Uterus (tissue), 4 donors: ENCODE measurements around the gene CHMP1B. TPM values are rescaled to one million over a fixed set of nuclear protein-coding genes. Genes with fewer than 3 reads are reported as not detected.

Experiments
- DNase-seq, 2 donors: peaks; one replicate each; pipeline ENCODE4 v3.0.0-alpha.2; 2019 to 2020
- H3K27ac ChIP-seq, 2 donors: fragments of 200-600 bp; sonication (generic); 1 replicate in 1 of 2; 2 replicates in 1 of 2; pipeline ENCODE4 v1.5.1; 2016 to 2018
- H3K27me3 ChIP-seq, 2 donors: fragments of 200-600 bp; sonication (generic); one replicate each; pipeline ENCODE4 v1.5.1; 2018 to 2019; ENCODE audit warnings: control low read depth in 1 of 2
- H3K36me3 ChIP-seq, 2 donors: fragments of 200-600 bp; sonication (generic); one replicate each; pipeline ENCODE4 v1.5.1; 2019; ENCODE audit warnings: control low read depth in 1 of 2
- H3K4me1 ChIP-seq, 2 donors: fragments of 200-600 bp; sonication (generic); one replicate each; pipeline ENCODE4 v1.5.1; 2018 to 2019; ENCODE audit warnings: control low read depth in 1 of 2
- H3K4me3 ChIP-seq, 2 donors: fragments of 200-600 bp; sonication (generic); 1 replicate in 1 of 2; 2 replicates in 1 of 2; pipeline ENCODE4 v1.5.1; 2018 to 2019; ENCODE audit warnings: mild to moderate bottlenecking in 1 of 2
- H3K9me3 ChIP-seq, 2 donors: fragments of 200-600 bp; sonication (generic); one replicate each; pipeline ENCODE4 v1.5.1; 2019; ENCODE audit warnings: control low read depth in 1 of 2
- POLR2A ChIP-seq, 2 donors: fragments of 450-650 bp; IDR thresholded peaks; one replicate each; pipeline ENCODE4 v1.6.1; 2016; ENCODE audit warnings: antibody characterized with exemption in 2 of 2, mild to moderate bottlenecking in 1 of 2, moderate library complexity in 1 of 2
- intact Hi-C: fragments of 100-400 bp; cut with DNase I; formaldehyde crosslinking; loops from one replicate; pipeline ENCODE4 v1.15.1; 2023; ENCODE audit warnings: low total_unique reads
- total RNA-seq, 4 donors: library from RNA; depleted of rRNA in 3 of 4; stranded (reverse); fragments of >200 nt in 3 of 4; gene quantifications; one replicate each; pipeline versions ENCODE4 v1.1.0 to v1.2.4, GENCODE V29; 2014 to 2023
- TF ChIP-seq, protein P1 (sequence below), 4 experiments: fragments of 200-600 bp in 2 of 4; fragments of 450-650 bp in 2 of 4; sonication (generic) in 2 of 4; IDR thresholded peaks; one replicate each; pipeline ENCODE4 v1.5.1; 2016 to 2019; ENCODE audit warnings: antibody characterized with exemption in 4 of 4, mild to moderate bottlenecking in 2 of 4, moderate library complexity in 1 of 4
- donor health status: DM: yes; HTN: yes; CAD: no.

Gene CHMP1B
- total RNA-seq, 4 donors from 2014 or later: 8.2 to 65.0 (median 17.5) TPM

DNA sequence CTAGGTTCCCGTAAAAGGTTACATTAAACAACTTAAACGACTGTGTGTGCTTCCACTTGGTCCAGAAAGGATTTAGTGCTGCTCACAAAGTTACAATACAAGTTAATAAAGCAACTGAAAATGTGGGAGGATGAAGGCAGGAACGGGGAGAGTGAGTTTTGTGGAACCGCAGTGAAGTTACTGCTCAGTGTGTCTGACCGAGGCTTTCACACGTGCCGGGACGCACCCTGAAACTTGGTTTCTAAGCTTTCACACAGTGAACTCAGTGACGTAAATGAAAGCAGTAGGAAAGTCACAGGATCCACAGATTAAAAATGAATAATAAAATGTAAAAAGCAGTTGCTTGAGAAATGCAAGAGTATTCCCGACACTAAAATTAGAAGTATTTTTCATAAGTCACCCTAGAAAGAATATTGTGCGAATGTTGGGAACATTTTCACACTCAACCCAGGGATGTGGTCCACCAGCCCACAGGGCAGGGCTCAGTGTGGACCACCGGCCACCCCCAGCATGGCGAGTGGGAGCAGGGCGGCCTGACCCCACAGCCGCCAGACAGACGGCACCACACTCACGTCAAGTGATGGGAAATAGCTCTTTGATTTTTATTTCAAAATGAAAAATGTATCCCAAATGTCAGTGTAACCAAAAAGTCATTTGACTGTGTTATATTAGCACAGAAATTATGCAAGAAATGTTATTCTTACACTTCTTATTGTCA, 32.6 kb upstream of the CHMP1B start:
- intact Hi-C loops: no loop called here

DNA sequence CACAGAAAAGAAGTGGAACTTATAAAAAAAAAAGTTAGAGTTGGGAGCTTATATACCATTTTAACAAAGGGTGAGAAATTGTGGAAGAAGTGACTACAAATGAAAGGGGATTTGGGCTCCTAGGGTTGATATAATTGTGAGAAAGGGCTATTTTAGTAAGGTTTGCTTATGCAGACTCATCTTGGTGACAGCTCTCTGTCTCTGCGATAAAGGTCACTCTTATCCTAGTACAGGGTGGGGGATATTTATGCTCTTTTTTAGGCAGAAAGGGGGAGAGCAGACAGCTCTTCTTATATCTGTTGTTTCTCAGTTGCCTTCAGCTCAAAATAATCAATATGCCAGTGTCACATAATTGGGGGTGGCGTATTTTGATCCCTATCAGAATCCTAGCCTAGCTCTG, 31.3 kb upstream of the CHMP1B start:
- H3K9me3 ChIP-seq: no peaks in the 10 kb centered on the region
- no peak for TF ChIP-seq POLR2A (IDR thresholded peaks at IDR 0.05)
- TF ChIP-seq, protein P1, sequence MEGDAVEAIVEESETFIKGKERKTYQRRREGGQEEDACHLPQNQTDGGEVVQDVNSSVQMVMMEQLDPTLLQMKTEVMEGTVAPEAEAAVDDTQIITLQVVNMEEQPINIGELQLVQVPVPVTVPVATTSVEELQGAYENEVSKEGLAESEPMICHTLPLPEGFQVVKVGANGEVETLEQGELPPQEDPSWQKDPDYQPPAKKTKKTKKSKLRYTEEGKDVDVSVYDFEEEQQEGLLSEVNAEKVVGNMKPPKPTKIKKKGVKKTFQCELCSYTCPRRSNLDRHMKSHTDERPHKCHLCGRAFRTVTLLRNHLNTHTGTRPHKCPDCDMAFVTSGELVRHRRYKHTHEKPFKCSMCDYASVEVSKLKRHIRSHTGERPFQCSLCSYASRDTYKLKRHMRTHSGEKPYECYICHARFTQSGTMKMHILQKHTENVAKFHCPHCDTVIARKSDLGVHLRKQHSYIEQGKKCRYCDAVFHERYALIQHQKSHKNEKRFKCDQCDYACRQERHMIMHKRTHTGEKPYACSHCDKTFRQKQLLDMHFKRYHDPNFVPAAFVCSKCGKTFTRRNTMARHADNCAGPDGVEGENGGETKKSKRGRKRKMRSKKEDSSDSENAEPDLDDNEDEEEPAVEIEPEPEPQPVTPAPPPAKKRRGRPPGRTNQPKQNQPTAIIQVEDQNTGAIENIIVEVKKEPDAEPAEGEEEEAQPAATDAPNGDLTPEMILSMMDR (IDR thresholded peaks at IDR 0.05): no peak
- intact Hi-C loops: no loop called here
- DNase-seq: no peak
- no peaks in the 10 kb centered on the region for H3K36me3 ChIP-seq
- H3K4me3 ChIP-seq: no peak overlapping the region
- no peaks in the 10 kb centered on the region for H3K27me3 ChIP-seq
- H3K27ac ChIP-seq: no peak overlapping the region
- H3K4me1 ChIP-seq: no peaks in the 10 kb centered on the region

More for the DNA sequence above, 32.6 kb upstream of the CHMP1B start:
- TF ChIP-seq POLR2A (IDR thresholded peaks at IDR 0.05): no peak
- TF ChIP-seq, protein P1 (IDR thresholded peaks at IDR 0.05): no peak
- H3K27me3 ChIP-seq: no peaks in the 10 kb centered on the region
- no peak overlapping the region for H3K4me3 ChIP-seq
- no peak overlapping the region for H3K27ac ChIP-seq
- no peaks in the 10 kb centered on the region for H3K9me3 ChIP-seq
- no peaks in the 10 kb centered on the region for H3K36me3 ChIP-seq
- H3K4me1 ChIP-seq: no peaks in the 10 kb centered on the region
- no peak for DNase-seq

DNA sequence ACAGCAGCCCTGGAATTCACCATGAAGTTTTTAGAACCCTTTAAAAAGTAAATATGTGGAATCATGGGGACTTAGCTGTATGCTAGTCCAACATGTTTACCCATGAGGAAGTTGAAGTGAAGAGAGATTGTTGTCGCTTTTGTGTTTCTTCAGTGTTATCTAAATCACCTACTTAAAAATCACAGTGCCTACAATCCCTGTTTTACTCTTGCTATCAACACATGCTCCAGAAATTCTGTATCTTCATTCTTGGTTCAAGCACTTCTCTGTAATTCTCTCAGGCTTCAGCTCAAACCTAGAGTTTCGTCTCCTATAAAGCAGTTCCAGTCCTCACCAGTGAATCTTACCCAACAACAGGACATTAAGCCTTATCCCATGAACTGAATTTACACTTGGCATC, 30.5 kb upstream of the CHMP1B start:
- Histone ChIP-seq H3K27me3 (no peaks in the 10 kb centered on the region), H3K4me3 (no peak overlapping the region), H3K4me1 (no peaks in the 10 kb centered on the region), H3K27ac (no peak overlapping the region), H3K9me3 (no peaks in the 10 kb centered on the region), H3K36me3 (no peaks in the 10 kb centered on the region)
- intact Hi-C loops: no loop called here
- DNase-seq: no peak
- TF ChIP-seq POLR2A (IDR thresholded peaks at IDR 0.05): no peak
- TF ChIP-seq, protein P1 (IDR thresholded peaks at IDR 0.05): no peak

DNA sequence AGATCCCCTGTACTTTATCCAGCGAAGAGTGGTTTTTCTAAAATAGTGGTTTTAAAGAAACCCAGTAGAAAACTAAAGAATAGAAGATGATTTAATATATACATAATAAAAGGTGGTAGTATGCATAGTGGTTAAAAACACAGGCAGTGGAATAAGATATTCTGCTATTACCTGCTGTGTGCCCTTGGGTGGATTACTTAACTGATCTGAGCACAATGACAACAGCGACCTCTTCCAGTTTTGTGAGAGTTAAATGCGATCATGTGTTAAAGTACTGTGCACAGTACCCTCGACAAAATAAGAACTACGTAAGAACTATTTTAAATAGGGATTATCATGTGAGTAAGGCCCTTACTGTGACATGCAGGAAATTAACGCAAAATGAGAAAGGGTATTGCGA, 30.0 kb upstream of the CHMP1B start:
- no peaks in the 10 kb centered on the region for H3K4me1 ChIP-seq
- no peaks in the 10 kb centered on the region for H3K27me3 ChIP-seq
- no peak for DNase-seq
- H3K9me3 ChIP-seq: no peaks in the 10 kb centered on the region
- intact Hi-C loops: no loop called here
- no peaks in the 10 kb centered on the region for H3K36me3 ChIP-seq
- no peak overlapping the region for H3K4me3 ChIP-seq
- TF ChIP-seq POLR2A (IDR thresholded peaks at IDR 0.05): no peak
- TF ChIP-seq, protein P1 (IDR thresholded peaks at IDR 0.05): no peak
- H3K27ac ChIP-seq: no peak overlapping the region

DNA sequence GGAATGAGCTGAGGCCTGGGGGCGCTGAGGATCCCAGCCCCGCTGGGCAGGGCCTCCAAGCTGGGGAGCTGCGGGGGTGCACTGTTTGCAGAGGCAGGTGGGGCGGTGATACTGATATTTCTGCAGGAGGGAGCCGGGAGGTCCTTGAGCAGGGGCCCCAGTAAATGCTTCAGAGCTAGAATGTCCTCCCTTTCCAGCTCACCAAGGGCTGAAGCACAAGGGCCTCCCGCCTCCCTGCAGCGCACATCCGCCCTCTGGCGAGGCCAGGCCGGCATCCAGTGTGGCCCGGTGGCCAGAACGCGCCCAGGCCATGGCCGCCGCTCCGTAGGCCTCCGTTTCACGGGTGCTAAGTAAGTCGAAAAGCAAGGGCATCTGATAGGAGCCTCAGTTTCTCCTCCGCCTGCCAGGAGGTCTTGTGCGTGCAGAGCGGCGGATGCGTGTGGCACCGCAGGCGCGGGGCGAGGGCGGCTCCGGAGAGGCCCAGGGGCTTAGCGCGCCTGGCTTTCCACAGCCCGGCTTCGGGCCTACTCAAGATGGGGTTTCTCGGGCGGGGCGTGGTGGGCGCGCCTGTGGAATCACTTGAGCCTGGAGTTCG, 29.5 kb upstream of the CHMP1B start:
- no peak for TF ChIP-seq POLR2A (IDR thresholded peaks at IDR 0.05)
- TF ChIP-seq, protein P1 (IDR thresholded peaks at IDR 0.05): no peak
- intact Hi-C loops: no loop called here
- no peaks in the 10 kb centered on the region for H3K9me3 ChIP-seq
- H3K36me3 ChIP-seq: no peaks in the 10 kb centered on the region
- H3K4me1 ChIP-seq: no peaks in the 10 kb centered on the region
- H3K4me3 ChIP-seq: no peak overlapping the region
- H3K27ac ChIP-seq: no peak overlapping the region
- DNase-seq: no peak
- H3K27me3 ChIP-seq: no peaks in the 10 kb centered on the region
